Body of pancreas (tissue), 4 donors: ENCODE measurements around the gene LONRF2.

Experiments
- POLR2A ChIP-seq, 3 donors: fragments of 450-650 bp; IDR thresholded peaks; one replicate each; pipeline ENCODE4 v1.6.1; 2016; ENCODE audit warnings: antibody characterized with exemption in 3 of 3, mild to moderate bottlenecking in 2 of 3
- TF ChIP-seq, protein P1 (sequence below), 7 experiments: fragments of 450-650 bp in 4 of 7; fragments of 200-600 bp in 3 of 7; sonication (generic) in 3 of 7; IDR thresholded peaks; one replicate each; pipeline ENCODE4 v1.5.1; 2016 to 2019; ENCODE audit warnings: antibody characterized with exemption in 7 of 7

DNA sequence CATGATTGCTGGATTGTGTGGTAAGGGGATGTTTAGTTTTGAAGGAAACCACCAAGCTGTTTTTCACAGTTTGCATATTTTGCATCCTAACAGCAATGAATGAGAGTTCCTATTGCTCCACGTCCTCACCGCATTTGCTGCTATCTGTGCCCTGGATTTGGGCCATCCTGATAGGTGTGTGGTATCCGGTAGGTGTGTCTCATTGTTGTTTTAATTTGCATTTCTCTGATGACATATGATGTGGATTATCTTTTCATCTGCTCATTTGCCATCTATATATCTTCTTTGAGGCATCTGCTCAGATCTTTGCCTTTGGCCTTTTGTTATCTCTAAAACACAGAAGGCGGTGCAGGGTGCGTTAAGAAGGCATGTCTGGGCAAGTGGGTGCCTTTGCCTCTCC, 73.3 kb downstream of the LONRF2 start:
- TF ChIP-seq, protein P1, sequence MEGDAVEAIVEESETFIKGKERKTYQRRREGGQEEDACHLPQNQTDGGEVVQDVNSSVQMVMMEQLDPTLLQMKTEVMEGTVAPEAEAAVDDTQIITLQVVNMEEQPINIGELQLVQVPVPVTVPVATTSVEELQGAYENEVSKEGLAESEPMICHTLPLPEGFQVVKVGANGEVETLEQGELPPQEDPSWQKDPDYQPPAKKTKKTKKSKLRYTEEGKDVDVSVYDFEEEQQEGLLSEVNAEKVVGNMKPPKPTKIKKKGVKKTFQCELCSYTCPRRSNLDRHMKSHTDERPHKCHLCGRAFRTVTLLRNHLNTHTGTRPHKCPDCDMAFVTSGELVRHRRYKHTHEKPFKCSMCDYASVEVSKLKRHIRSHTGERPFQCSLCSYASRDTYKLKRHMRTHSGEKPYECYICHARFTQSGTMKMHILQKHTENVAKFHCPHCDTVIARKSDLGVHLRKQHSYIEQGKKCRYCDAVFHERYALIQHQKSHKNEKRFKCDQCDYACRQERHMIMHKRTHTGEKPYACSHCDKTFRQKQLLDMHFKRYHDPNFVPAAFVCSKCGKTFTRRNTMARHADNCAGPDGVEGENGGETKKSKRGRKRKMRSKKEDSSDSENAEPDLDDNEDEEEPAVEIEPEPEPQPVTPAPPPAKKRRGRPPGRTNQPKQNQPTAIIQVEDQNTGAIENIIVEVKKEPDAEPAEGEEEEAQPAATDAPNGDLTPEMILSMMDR (IDR thresholded peaks at IDR 0.05) = no peak
- no peak for TF ChIP-seq POLR2A (IDR thresholded peaks at IDR 0.05)
